Activated CD8-positive, alpha-beta T cell treated with anti-CD3 and anti-CD28 coated beads for 36 hours (primary cell): ENCODE results near the gene NAP1L4. TPM values are rescaled to one million over a fixed set of nuclear protein-coding genes. Genes with fewer than 3 reads are reported as not detected.

Experiments used
- ATAC-seq: fragments of 200-7000 bp; cut with Tn5 transposase; one replicate; pipeline ENCODE4 v1.10.0; 2021; ENCODE audit warnings: mild to moderate bottlenecking, moderate library complexity
- CTCF ChIA-PET: fragments of 350-600 bp; sonication (Branson Sonifier 250); formaldehyde crosslinking; loops from one replicate; lab custom pipeline; 2021; ENCODE audit warnings: antibody characterized with exemption; lab: Charles Lee
- POLR2A ChIA-PET: fragments of 350-600 bp; sonication (Branson Sonifier 250); formaldehyde crosslinking; loops from one replicate; lab custom pipeline; 2021; ENCODE audit warnings: antibody characterized with exemption; lab: Charles Lee
- DNase-seq: peaks from one replicate; pipeline ENCODE4 v3.0.0-alpha.2; 2020
- H3K27ac Mint-ChIP-seq: one replicate; pipeline ENCODE4 v1.8.0; 2021; ENCODE audit warnings: mild to moderate bottlenecking, mixed read lengths
- H3K27me3 Mint-ChIP-seq: one replicate; pipeline ENCODE4 v1.8.0; 2021; ENCODE audit warnings: mixed read lengths
- H3K36me3 Mint-ChIP-seq: one replicate; pipeline ENCODE4 v1.8.0; 2021; ENCODE audit warnings: low read depth, mixed read lengths
- H3K4me1 Mint-ChIP-seq: one replicate; pipeline ENCODE4 v1.8.0; 2021; ENCODE audit warnings: low read depth, mixed read lengths
- H3K4me3 Mint-ChIP-seq: one replicate; pipeline ENCODE4 v1.8.0; 2021; ENCODE audit warnings: mild to moderate bottlenecking, moderate library complexity, mixed read lengths
- H3K9me3 Mint-ChIP-seq: one replicate; pipeline ENCODE4 v1.8.0; 2021; ENCODE audit warnings: mixed read lengths
- intact Hi-C: fragments of 100-400 bp; cut with micrococcal nuclease; formaldehyde crosslinking; loops from one replicate; pipeline ENCODE4 v1.10.0; 2022
- total RNA-seq, 2 experiments: library from RNA; stranded (reverse); gene quantifications; one replicate each; pipeline ENCODE4 v1.2.3, GENCODE V29; 2021
- TF ChIP-seq, protein P1 (sequence below): fragments of 200-600 bp; IDR thresholded peaks from one replicate; pipeline ENCODE4 v1.8.0; 2022; ENCODE audit warnings: antibody characterized with exemption, mild to moderate bottlenecking

NAP1L4 gene
- total RNA-seq, 2 experiments from 2014 or later, result 212 to 223 TPM

DNA sequence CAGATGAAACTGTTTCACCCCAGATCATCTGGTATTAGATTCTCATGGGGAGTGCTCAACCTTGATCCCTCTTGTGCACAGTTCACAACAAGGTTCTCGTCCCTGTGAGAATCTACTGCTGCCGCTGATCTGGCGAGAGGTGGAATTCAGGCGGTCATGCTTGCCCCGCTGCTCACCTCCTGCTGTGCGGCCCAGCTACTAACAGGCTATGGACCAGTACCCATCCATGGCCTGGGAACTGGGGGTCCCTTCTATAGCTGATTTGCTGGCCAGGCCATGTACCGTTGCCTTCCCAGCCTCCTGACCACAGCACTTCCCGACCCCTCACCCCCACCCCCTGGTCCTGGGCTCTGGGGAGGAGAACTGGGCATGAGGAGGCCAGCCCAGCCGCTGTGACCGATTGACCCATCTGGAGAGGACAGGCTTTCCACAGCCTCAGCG is 65.5 kb downstream of the NAP1L4 start:
- Mint-ChIP-seq H3K4me1 (peaks cover 17% of the 10 kb centered on the region), H3K36me3 (no peaks in the 10 kb centered on the region), H3K27ac (no peak overlapping the region), H3K4me3 (no peak overlapping the region), H3K27me3 (peaks cover 25% of the 10 kb centered on the region), H3K9me3 (peaks cover 2% of the 10 kb centered on the region)
- TF ChIP-seq, protein P1, sequence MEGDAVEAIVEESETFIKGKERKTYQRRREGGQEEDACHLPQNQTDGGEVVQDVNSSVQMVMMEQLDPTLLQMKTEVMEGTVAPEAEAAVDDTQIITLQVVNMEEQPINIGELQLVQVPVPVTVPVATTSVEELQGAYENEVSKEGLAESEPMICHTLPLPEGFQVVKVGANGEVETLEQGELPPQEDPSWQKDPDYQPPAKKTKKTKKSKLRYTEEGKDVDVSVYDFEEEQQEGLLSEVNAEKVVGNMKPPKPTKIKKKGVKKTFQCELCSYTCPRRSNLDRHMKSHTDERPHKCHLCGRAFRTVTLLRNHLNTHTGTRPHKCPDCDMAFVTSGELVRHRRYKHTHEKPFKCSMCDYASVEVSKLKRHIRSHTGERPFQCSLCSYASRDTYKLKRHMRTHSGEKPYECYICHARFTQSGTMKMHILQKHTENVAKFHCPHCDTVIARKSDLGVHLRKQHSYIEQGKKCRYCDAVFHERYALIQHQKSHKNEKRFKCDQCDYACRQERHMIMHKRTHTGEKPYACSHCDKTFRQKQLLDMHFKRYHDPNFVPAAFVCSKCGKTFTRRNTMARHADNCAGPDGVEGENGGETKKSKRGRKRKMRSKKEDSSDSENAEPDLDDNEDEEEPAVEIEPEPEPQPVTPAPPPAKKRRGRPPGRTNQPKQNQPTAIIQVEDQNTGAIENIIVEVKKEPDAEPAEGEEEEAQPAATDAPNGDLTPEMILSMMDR, result no peak
- CTCF ChIA-PET, result interaction anchor here (1.4 to 1.5 kb wide), 2 partner anchors 165 to 394 kb away, joined by 3 read pairs; no protein-coding TSS in a partner anchor
- POLR2A ChIA-PET, result interaction anchor here (1.1 to 4.5 kb wide), 3 partner anchors 12 to 23 kb away, joined by 3 to 39 read pairs (median 3); no protein-coding TSS in a partner anchor
- intact Hi-C loops, result no loop called here
- ATAC-seq (no peak), DNase-seq (no peak)

DNA sequence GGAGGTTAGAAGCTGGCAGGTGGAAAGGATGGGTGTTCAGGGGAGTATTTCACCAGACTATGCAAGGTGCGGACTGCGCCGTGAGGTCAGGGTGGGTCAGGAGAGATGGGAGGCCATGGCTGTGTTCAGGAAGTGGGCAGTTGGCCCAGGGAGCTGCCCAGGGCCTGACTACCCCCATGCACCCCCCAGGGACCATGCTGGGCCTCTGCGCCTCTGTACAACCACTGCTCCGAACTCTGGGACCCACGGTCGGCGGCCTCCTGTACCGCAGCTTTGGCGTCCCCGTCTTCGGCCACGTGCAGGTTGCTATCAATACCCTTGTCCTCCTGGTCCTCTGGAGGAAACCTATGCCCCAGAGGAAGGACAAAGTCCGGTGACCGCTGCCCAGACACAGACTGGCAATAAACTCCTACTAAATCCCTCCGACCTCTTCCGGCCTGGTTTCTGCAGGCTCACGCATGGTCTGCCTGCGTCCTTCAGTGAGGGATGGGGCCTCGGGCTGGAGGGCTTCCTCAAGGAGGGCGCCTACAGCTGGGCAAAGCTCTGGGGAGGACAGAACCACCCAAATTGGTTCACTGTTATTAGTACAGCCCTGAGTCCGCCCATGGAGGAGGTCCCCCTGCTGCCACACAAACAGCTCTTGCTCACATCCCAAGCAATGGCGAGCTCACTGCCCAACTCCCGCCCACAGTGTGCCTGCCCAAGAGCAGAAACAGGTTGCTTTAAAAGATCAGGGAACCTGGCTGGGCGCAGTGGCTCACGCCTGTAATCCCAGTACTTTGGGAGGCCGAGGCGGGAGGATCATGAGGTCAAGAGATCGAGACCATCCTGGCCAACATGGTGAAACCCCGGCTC is 67.1 kb downstream of the NAP1L4 start:
- peaks cover 25% of the 10 kb centered on the region for H3K27me3 Mint-ChIP-seq
- ChIA-PET CTCF (no interaction called here), POLR2A (interaction anchor here (0.7 to 1.1 kb wide), 2 partner anchors 36 to 150 kb away, joined by 3 to 4 read pairs; no protein-coding TSS in a partner anchor)
- H3K27ac Mint-ChIP-seq, result no peak overlapping the region
- intact Hi-C loops, result no loop called here
- TF ChIP-seq, protein P1, result no peak
- ATAC-seq, result no peak
- no peak overlapping the region for H3K4me3 Mint-ChIP-seq
- peaks cover 11% of the 10 kb centered on the region for H3K4me1 Mint-ChIP-seq
- peaks cover 2% of the 10 kb centered on the region for H3K9me3 Mint-ChIP-seq
- DNase-seq, result no peak
- no peaks in the 10 kb centered on the region for H3K36me3 Mint-ChIP-seq

DNA sequence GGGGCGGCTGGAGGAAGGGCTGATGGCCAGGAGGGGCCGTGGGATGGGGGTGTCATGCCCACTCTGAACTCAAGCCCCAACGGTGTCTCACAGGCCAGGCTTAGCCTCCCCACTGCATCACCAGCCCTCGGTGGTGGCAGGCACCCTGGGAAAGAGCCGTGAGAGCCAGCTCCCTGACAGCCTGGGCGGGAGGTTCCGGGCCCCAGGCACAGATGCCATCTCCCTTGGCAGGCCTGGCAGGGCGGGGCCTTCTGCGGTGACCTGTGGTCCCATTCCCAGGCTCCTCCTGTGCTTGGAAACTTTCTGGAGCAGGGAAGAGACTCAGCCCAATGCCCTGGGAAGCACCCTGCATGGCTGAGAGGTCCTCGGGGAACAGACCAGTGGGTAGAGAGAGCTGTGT is 67.7 kb downstream of the NAP1L4 start:
- POLR2A ChIA-PET, result no interaction called here
- TF ChIP-seq, protein P1, result no peak
- ATAC-seq (no peak), DNase-seq (no peak)
- Mint-ChIP-seq H3K36me3 (no peaks in the 10 kb centered on the region), H3K27me3 (peaks cover 23% of the 10 kb centered on the region), H3K27ac (no peak overlapping the region), H3K9me3 (peaks cover 2% of the 10 kb centered on the region), H3K4me1 (peaks cover 9% of the 10 kb centered on the region), H3K4me3 (no peak overlapping the region)
- intact Hi-C loops, result no loop called here
- CTCF ChIA-PET, result no interaction called here

DNA sequence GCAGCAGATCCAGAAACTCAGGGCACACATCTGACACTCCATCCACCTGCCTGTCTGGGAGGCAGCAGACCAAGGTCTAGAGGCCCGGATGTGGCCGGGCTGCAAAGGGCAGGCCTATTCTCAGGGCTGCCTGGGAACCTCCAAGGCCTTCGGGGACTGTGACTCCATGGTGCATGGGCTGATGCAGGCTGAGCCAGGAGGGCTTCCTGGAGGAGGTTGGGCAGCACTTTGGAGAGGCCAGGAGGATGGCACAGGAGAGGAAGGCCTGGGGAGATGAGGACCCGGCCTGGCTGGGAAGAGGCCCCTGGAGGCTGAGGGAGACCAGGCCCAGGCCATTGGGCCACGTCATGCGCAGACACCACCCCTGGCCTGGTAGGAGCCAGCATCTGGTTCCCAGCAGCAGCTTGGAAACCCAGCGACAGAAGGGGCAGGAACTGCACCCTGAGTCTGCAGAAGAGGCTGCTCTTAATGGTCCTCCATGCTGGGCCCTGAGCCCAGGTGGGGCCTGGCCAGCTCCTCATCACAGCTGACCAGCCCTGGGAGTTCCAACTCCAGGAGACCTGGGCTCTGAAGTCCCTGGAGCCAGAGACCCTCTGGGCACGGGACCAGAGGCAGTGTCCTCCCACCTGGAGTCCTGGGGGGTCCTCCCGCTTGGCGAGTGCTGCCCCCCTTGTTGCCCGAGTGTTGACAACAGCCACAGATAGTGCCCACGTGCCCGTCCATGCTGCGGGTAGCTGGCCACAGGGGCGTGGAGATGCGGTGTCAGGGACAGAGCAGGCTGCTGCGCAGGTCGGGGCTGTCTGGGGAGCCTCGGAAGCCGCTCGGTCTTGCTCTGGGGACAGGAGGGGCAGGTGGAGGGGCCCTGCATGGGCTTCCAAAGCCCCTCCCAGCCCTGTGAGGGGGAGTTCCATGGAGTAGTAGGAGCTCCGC is 68.4 kb downstream of the NAP1L4 start:
- intact Hi-C loops, result no loop called here
- peaks cover 6% of the 10 kb centered on the region for H3K4me1 Mint-ChIP-seq
- peaks cover 19% of the 10 kb centered on the region for H3K27me3 Mint-ChIP-seq
- TF ChIP-seq, protein P1, result no peak
- H3K27ac Mint-ChIP-seq, result no peak overlapping the region
- ATAC-seq (no peak), DNase-seq (no peak)
- no peak overlapping the region for H3K4me3 Mint-ChIP-seq
- peaks cover 2% of the 10 kb centered on the region for H3K9me3 Mint-ChIP-seq
- CTCF ChIA-PET, result no interaction called here
- POLR2A ChIA-PET, result no interaction called here
- H3K36me3 Mint-ChIP-seq, result no peaks in the 10 kb centered on the region
